Smooth muscle cell (in vitro differentiated cells): ENCODE measurements around the gene ZSCAN26. TPM values are rescaled to one million over a fixed set of nuclear protein-coding genes. Genes with fewer than 3 reads are reported as not detected.

Experiments
- DNase-seq: peaks from one replicate; lab custom pipeline; 2025; ENCODE audit not compliant: unreplicated experiment; lab: John Stamatoyannopoulos, UW
- H2AFZ ChIP-seq: fragments of 200-600 bp; sonication (generic); 2 replicates; pipeline ENCODE4 v1.6.0; 2016; ENCODE audit warnings: antibody characterized with exemption, low read depth, mild to moderate bottlenecking
- H3F3A ChIP-seq: fragments of 200-600 bp; sonication (generic); 2 replicates; pipeline ENCODE4 v1.6.0; 2017; ENCODE audit warnings: antibody characterized with exemption, low read depth
- H3K27ac ChIP-seq: fragments of 200-600 bp; sonication (generic); 2 replicates; pipeline ENCODE4 v1.5.1; 2016; ENCODE audit warnings: low read depth, mild to moderate bottlenecking
- H3K27me3 ChIP-seq: fragments of 200-600 bp; sonication (generic); 2 replicates; pipeline ENCODE4 v1.6.1; 2016; ENCODE audit warnings: low read depth, mild to moderate bottlenecking
- H3K36me3 ChIP-seq: fragments of 200-600 bp; sonication (generic); 2 replicates; pipeline ENCODE4 v1.5.1; 2016; ENCODE audit warnings: low read depth
- H3K4me1 ChIP-seq: fragments of 200-600 bp; sonication (generic); 2 replicates; pipeline ENCODE4 v1.5.1; 2016; ENCODE audit warnings: low read depth
- H3K4me2 ChIP-seq: fragments of 200-600 bp; sonication (generic); 2 replicates; pipeline ENCODE4 v1.6.0; 2016; ENCODE audit warnings: mild to moderate bottlenecking
- H3K4me3 ChIP-seq: fragments of 200-600 bp; sonication (generic); 2 replicates; pipeline ENCODE4 v1.5.1; 2016; ENCODE audit warnings: mild to moderate bottlenecking
- H3K79me2 ChIP-seq: fragments of 200-600 bp; sonication (generic); 2 replicates; pipeline ENCODE4 v1.6.0; 2016; ENCODE audit warnings: low read depth, mild to moderate bottlenecking
- H3K9ac ChIP-seq: fragments of 200-600 bp; sonication (generic); 2 replicates; pipeline ENCODE4 v1.6.0; 2016; ENCODE audit warnings: low read depth
- H3K9me3 ChIP-seq: fragments of 200-600 bp; sonication (generic); replicated peaks from 2 replicates; pipeline ENCODE4 v1.5.1; 2016; ENCODE audit warnings: low read depth
- H4K20me1 ChIP-seq: fragments of 200-600 bp; sonication (generic); 2 replicates; pipeline ENCODE4 v1.6.0; 2016; ENCODE audit warnings: low read depth
- CTCF ChIP-seq: fragments of 200-600 bp; sonication (generic); IDR thresholded peaks from 2 replicates; pipeline ENCODE4 v1.5.1; 2017; ENCODE audit warnings: borderline replicate concordance, mild to moderate bottlenecking, antibody characterized with exemption; ENCODE audit not compliant: insufficient read depth, poor library complexity, severe bottlenecking
- WGBS: methylation state at CpG from one replicate; pipeline ENCODE4 v1.1.7; 2016; ENCODE audit warnings: low lambda C conversion rate; 5-methylcytosine and 5-hydroxymethylcytosine counted together
- polyA plus RNA-seq: library from polyadenylated mRNA; unstranded; fragments of >200 nt; fragmentation: Nextera tagmentation; extraction: Ambion mirVana; gene quantifications from 2 replicates; pipeline ENCODE4 v1.2.1, GENCODE V29; 2016
- total RNA-seq: library from RNA; depleted of rRNA; stranded (reverse); fragments of >200 nt; gene quantifications from 2 replicates; pipeline ENCODE4 v1.2.3, GENCODE V29; 2014

Gene ZSCAN26
- total and polyA plus RNA-seq, 2 experiments from 2014 or later = 10.7 to 16.1 TPM

- no peaks in the 10 kb centered on the region for H4K20me1 ChIP-seq
- TF ChIP-seq CTCF = no peak
- H3K4me1 ChIP-seq = peaks cover 14% of the 10 kb centered on the region
- 90% methylated on average over 2 of the region's 2 CpGs for WGBS
- DNase-seq = no peak
- no peak overlapping the region for H2AFZ ChIP-seq
- H3K4me2 ChIP-seq = peak overlapping the region; percentile 98
- peaks cover 7% of the 10 kb centered on the region for H3K36me3 ChIP-seq
- H3F3A ChIP-seq = no peaks in the 10 kb centered on the region
- H3K27ac ChIP-seq = no peak overlapping the region
- peaks cover 10% of the 10 kb centered on the region for H3K79me2 ChIP-seq
- peak overlapping the region; percentile 96 for H3K4me3 ChIP-seq
- no peaks in the 10 kb centered on the region for H3K9me3 ChIP-seq
- peaks cover 6% of the 10 kb centered on the region for H3K27me3 ChIP-seq
- no peak overlapping the region for H3K9ac ChIP-seq
Measured at GRCh38 chr6:28226460-28226859, 40.5 kb upstream of the ZSCAN26 start.

GRCh38 chr6:28232785-28233184 lies 34.2 kb upstream of the ZSCAN26 start:
- Histone ChIP-seq H3K9me3 (no peaks in the 10 kb centered on the region), H3K9ac (no peak overlapping the region), H3K27me3 (no peaks in the 10 kb centered on the region), H3K27ac (no peak overlapping the region), H3K4me3 (no peak overlapping the region), H3K4me1 (no peaks in the 10 kb centered on the region), H3K79me2 (no peaks in the 10 kb centered on the region), H3K36me3 (peaks cover 16% of the 10 kb centered on the region), H3F3A (no peaks in the 10 kb centered on the region), H4K20me1 (no peaks in the 10 kb centered on the region), H3K4me2 (no peak overlapping the region), H2AFZ (no peak overlapping the region)
- no peak for TF ChIP-seq CTCF
- 97% methylated on average over 11 of the region's 11 CpGs for WGBS
- DNase-seq = no peak

GRCh38 chr6:28235912-28236452 lies 31.0 kb upstream of the ZSCAN26 start:
- WGBS = 92% methylated on average over 3 of the region's 3 CpGs
- no peaks in the 10 kb centered on the region for H4K20me1 ChIP-seq
- no peak for DNase-seq
- no peak overlapping the region for H3K9ac ChIP-seq
- no peaks in the 10 kb centered on the region for H3K4me1 ChIP-seq
- H3K9me3 ChIP-seq = no peaks in the 10 kb centered on the region
- no peak overlapping the region for H2AFZ ChIP-seq
- no peaks in the 10 kb centered on the region for H3K79me2 ChIP-seq
- no peak overlapping the region for H3K4me3 ChIP-seq
- no peak overlapping the region for H3K4me2 ChIP-seq
- no peak overlapping the region for H3K27ac ChIP-seq
- no peaks in the 10 kb centered on the region for H3F3A ChIP-seq
- TF ChIP-seq CTCF = no peak
- H3K27me3 ChIP-seq = no peaks in the 10 kb centered on the region
- peaks cover 13% of the 10 kb centered on the region for H3K36me3 ChIP-seq

GRCh38 chr6:28239636-28240035 lies 27.3 kb upstream of the ZSCAN26 start:
- no peak overlapping the region for H3K27ac ChIP-seq
- no peaks in the 10 kb centered on the region for H4K20me1 ChIP-seq
- H3K36me3 ChIP-seq = peaks cover 6% of the 10 kb centered on the region
- 97% methylated on average over 1 of the region's 1 CpG for WGBS
- no peak overlapping the region for H3K4me2 ChIP-seq
- no peaks in the 10 kb centered on the region for H3K9me3 ChIP-seq
- no peaks in the 10 kb centered on the region for H3F3A ChIP-seq
- H2AFZ ChIP-seq = no peak overlapping the region
- H3K4me1 ChIP-seq = no peaks in the 10 kb centered on the region
- TF ChIP-seq CTCF = no peak
- no peaks in the 10 kb centered on the region for H3K27me3 ChIP-seq
- H3K79me2 ChIP-seq = no peaks in the 10 kb centered on the region
- H3K9ac ChIP-seq = no peak overlapping the region
- DNase-seq = no peak
- H3K4me3 ChIP-seq = no peak overlapping the region
